ENCODE data around the gene RUNX2.

- no peak for TF ChIP-seq HNRNPL (IDR thresholded peaks at IDR 0.05; ENCODE audit: low read depth, low read length)
- TF ChIP-seq CREBBP (IDR thresholded peaks at IDR 0.05; ENCODE audit: low read depth, low read length) = no peak
These were observed 144.3 kb downstream of the RUNX2 start for GRCh38 chr6:45472382-45472781.

Measured in K562 (cell line).